Erythroblast (primary cell): ENCODE data around the gene CSNK1D.

Source experiments
- DNase-seq, 2 experiments: peaks; one replicate each; lab custom pipeline; 2025; lab: John Stamatoyannopoulos, UW
- GATA1 ChIP-seq: IDR thresholded peaks from 2 replicates; pipeline ENCODE4 v1.6.1; 2011; ENCODE audit warnings: low read depth, mild to moderate bottlenecking, control low read depth, low read length, moderate library complexity
- POLR2A ChIP-seq: IDR thresholded peaks from 2 replicates; pipeline ENCODE4 v1.6.1; 2011; ENCODE audit warnings: mild to moderate bottlenecking, low read length

CSNK1D gene

DNA sequence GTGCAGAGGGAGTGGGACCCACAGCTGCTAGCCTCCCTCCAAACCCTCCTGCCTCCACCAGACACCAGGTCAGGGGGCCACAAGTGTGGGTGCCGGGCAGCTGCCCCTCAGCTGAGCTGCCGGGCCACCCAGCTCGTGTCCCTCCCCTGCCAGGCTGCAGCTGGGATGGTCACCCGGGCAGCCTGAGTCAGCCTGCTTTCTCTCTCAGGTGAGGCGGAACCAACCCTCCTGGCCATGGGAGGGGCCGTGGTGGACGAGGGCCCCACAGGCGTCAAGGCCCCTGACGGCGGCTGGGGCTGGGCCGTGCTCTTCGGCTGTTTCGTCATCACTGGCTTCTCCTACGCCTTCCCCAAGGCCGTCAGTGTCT is 37.7 kb downstream of the CSNK1D start:
- no peak for DNase-seq
- TF ChIP-seq POLR2A (no peak), GATA1 (no peak)

- DNase-seq: no peak
- no peak for TF ChIP-seq POLR2A
Observed at GRCh38 chr17:82235056-82235774, 38.3 kb downstream of the CSNK1D start.

GRCh38 chr17:82234211-82235055 is 39.1 kb downstream of the CSNK1D start:
- TF ChIP-seq GATA1 (no peak), POLR2A (no peak)
- no peak for DNase-seq

- TF ChIP-seq GATA1 (no peak), POLR2A (no peak)
- no peak for DNase-seq
Observed at GRCh38 chr17:82232876-82233785, 40.4 kb downstream of the CSNK1D start.

DNA sequence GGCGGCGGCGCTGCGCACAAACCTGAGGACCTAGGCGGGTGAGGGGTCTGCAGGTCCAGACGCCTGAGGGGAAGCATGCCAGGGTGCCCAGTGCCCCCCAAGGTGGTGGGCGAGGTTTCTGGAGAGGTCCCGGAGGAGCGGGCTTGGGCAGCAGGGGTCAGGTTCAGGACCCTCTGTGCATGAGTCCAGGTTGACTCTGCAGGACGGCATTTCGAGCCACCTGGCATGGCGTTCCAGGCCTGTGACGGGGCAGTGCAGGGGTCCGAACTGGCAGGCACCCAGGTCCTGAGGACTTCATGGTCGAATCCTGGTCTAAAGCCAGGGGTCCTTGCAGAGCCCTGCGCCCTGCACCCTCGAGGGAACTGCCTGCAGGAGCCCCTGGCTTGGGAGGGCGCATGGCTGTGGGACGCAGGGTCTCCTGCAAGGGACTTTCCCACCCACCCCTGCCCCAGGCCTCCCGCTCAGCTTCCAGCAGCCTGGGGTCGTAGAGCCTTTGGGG is 41.1 kb downstream of the CSNK1D start:
- no peak for DNase-seq
- TF ChIP-seq GATA1 (no peak), POLR2A (no peak)

DNA sequence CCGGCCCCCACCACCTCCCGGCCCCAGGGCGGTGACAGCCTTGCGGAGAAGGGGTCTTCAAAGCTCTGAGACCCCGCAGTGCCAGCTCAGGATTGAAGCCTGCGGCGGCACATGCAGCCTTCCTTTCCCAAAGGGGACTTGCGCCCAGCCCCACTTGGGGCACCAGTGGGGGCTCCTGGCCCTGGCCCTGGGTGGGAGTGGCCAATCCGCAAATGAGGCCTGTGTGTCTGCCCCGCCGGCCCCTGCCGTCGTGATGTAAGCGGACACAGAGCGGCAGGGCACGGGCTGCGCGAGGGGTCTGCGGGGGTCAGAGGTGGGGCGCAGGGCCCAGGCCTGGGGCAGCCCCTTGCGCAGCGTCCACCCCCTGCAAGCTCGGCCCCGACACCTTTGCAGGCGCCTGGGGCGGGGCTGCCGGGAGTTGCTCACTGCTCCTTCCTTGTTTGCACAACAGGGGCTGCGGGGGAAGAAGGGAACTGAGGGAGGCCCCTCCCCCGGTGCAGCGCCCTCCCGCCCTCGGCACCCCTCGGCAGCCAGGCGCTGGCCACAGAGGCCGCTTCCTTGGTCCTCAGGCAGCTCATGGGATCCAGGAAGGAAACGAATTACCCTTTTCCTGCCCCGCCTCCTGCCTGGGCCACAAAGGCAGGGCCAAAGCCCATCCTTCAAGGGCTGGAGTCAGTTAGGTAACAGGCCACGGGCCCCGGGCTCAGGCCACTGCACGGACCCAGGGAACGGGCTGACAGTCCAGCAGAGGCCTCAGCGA is 41.8 kb downstream of the CSNK1D start:
- TF ChIP-seq POLR2A (no peak), GATA1 (no peak)
- no peak for DNase-seq

DNA sequence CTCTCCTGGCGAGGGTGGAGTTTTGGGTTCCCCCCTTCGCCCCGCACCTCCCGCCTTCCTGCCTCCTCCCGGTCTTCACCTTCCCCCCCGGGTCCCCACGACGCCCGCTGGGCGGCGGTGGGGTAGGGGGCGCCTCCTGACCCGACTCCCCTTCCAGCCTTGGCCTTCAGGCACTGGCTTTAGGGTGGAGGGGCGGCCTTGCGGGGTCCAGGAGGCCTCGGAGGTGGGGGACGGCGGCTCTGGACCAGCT is 42.3 kb downstream of the CSNK1D start:
- DNase-seq: no peak
- TF ChIP-seq POLR2A (no peak), GATA1 (no peak)

GRCh38 chr17:82230609-82231311 is 42.7 kb downstream of the CSNK1D start:
- TF ChIP-seq GATA1 (no peak), POLR2A (no peak)
- DNase-seq: peak; percentile 85 to 87

DNA sequence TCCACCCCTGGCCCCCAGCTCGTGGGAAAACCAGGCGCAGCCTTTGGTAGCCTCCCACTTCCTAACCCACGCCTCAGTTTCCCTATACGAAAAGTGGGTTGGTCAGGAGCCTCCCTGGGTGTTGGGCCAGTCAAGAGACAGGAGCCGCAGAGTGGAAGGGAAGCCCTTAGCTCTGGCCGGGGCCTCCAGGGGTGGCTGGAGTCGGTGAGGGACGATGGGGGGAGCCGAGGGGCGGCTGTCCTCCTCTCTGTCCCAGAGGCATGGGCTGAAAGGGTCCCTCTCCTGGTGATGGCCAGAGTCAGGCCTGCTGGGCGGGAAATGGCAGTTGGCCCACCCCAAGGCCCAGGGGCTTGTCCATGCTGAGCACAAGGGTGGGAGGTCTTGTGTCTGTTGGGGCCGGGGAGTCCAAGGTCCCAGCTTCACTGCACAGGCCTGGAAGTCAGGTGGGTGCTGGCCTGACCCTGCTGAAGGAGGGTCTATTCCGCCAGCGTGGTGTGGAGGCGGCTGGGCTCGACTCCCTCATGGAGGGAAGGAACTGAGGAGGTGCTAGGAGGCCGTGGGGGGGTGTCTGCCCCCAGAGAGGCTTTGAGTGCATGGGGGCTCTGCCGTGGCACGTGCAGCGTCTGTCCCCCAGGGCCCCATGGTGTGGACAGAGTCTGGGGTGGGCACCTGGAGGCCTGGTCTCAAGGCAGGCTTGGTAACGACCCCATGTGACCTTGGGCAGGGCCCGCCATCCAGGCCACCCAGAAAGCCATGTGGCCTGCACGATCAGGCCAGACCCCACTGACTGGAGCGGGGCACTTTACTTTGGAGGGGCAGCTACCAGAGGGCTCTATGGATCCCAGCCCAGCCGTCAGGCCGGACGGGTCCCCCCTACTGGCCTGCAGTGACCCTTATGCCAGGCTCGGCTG is 43.5 kb downstream of the CSNK1D start:
- no peak for TF ChIP-seq POLR2A
- no peak for TF ChIP-seq GATA1
- peak in 1 of 2 experiments; percentile 48 for DNase-seq

DNA sequence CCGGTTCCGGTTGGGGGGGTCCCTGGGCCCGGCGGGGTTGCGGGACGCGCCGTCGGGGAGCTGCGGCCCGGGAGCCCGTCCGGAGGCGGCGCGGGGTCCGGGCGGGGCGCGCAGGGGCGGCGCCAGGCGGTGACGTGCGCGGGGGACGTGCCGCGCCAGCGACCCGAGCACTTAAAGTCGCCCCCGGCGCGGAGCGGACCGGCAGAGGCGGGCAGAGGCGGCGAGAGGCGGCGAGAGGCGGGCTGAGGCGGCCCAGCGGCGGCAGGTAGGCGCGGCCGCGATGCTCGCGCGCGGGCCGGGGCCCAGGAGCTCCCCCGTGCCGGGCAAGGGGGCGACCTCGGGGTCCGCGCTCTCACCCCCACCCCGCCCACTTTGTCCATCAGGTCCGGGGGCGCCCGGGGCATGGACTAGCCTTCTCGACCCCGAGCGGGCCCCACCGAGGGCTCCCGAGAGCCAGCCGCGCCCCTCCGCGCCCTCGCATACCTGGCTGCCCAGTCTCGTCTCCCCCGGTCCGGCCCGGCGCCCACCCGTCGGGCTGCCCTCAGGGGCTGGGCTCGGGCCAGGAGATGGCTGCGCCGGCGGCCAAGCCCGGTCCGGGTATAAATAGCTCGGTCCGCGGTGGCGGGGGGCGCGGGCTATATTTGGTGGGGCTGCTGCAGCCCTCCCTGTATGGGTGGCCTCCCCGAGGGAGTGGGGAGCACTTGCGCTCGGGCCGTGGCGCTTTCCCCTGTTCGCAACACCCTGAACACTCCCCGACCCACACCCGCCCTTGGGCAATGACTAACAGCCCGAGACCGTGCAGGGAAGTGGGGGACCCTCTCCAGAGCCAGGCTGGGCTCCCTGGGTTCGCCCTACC is 44.4 kb downstream of the CSNK1D start, which contains the start of gene SLC16A3:
Gene SLC16A3, plus strand, starts transcription at position 201 of the 856 bp plus-strand sequence. CDS start 6,967 bp downstream, outside the sequence.
- TF ChIP-seq POLR2A (peak; percentile 54), GATA1 (no peak)
- DNase-seq: peak; percentile 71 to 77
